ENCODE data around the gene ITGAE.
"Not testable (repeated sequence)": the region's sequence is repeated elsewhere in the genome, so short reads cannot be mapped to it uniquely, and the experiment has no call there.

The ITGAE gene

DNA sequence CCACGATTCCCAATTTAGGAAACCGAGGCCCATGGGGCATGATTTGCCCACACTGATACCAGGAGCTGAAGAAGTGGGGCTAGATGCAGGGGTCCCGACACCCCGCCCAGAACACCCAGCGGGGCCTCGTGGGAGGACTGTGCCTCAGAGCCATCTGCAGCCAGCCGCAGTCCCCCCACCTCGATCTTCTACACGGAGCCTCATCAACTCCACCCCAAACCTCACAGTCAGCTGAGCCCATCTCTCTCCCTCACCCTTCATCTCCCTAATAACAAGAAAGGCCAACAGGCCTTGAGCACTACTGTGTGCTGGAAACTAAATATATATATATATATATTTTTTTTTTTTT is 4.2 kb downstream of the ITGAE start:
- DNase-seq (ENCODE audit: low read depth in 1 of 2, low spot score in 1 of 2), result no peak
- in situ Hi-C loops (cut with HindIII; ENCODE audit: low pct_unique_long_range_greater_than_20kb, low sequenced_read_pairs), result no loop called here
- no peak for TF ChIP-seq JUND (IDR thresholded peaks at IDR 0.05; ENCODE audit: low read depth)

DNA sequence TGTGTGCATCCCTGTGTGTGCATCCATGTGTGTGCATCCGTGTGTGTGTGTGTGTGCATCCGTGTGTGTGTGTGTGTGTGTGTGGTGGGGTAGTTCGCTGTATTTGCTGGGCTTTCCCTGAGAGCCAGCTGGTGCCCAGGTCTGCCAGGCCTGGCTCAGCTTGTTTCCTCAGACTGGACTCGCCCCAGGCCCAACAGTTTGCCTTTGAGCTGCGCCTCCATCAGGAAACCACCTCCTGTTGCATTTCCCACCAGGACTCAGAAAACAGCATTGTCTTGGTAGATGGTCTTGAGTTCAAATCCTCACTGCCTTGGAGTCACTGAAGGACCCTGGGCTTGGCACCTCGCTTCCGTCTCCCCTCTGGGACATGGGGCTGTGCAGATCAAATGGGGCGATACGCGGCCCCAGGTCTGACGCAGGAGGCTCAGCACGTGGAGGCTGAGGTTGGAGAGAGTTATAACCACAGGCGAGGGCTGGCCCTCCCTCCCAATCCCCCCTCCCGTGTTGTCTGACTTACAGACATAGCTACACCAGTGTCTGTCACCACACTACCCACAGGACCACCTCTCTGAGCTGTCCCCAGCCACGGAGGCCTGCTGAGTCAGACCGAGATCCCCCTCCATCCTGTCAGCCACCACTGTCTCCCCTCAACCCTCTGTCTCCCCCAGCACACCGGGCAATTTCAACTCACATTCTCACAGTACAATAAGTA is 4.7 kb downstream of the ITGAE start:
- no peak for TF ChIP-seq JUND (IDR thresholded peaks at IDR 0.05; ENCODE audit: low read depth)
- in situ Hi-C loops (cut with HindIII; ENCODE audit: low pct_unique_long_range_greater_than_20kb, low sequenced_read_pairs), result no loop called here
- DNase-seq (ENCODE audit: low read depth in 1 of 2, low spot score in 1 of 2), result no peak

DNA sequence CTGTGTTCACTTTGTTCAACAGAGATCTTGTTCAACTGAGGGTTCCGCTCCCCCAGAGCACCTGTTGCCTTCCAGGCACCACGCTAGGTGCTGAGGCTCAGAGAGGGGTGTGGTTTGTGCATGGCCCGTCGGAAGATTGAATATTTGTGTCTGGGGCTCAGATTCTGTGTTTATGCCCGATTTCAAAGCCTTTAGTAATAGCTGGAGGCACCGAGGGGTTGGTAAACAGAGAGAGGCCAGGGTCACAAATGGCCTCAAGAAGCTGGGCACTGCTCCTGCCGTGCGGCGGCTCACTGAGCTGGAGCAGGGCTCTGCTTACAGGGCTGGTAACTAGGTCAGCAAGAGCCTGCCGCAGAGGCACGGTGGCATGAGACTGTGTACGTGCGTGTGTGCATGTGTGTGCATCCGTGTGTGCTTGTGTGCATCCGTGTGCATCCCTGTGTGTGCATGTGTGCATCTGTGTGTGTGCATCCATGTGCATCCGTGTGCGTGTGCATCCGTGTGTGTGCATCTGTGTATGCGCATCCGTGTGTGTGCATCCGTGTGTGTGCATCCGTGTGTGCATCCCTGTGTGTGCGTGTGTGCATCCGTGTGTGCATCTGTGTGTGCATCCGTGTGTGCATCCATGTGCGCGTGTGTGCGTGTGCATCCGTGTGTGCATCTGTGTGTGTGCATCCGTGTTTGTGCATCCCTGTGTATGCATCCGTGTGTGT is 5.4 kb downstream of the ITGAE start:
- DNase-seq (ENCODE audit: low read depth in 1 of 2, low spot score in 1 of 2), result no peak
- no peak for TF ChIP-seq JUND (IDR thresholded peaks at IDR 0.05; ENCODE audit: low read depth)
- in situ Hi-C loops (cut with HindIII; ENCODE audit: low pct_unique_long_range_greater_than_20kb, low sequenced_read_pairs), result no loop called here

DNA sequence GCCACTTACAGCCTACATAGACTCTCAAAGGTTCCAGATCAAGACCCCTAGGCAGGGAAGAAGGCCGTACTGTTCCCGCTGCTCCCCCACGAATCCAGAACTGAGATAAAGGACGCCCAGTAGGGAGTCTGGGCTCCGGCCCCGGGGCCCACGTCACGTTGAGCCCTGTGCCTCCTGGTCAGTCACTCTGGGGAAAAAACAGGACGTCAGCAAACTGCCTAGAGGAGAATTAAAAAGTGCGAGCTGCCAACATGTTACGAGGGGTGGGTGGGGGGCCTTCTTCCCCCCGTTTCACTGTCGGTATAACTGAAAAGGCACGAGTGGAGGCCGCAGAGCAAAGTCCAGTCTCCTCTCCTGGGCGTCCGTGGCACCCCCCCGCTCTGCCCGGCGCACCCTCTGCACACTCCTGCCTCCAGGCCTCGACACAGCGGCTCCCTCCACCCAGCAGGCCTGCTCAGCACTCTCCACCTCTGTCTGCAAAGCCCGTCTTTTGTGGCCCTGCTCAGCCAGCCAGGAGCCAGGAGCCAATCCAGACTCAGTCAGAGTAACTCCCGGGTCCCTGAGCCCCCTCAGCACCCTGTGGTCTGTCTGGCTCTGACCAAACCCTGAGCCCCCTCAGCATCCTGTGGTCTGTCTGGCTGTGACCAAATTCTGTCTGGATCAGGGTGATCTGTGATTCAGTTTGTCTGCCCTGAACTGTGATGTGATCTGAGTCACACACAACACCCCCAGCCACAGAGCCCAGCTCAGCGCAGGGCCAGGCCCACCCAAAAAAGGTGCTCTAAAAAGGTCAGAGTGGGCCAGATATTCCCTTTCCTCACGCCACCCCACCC is 6.2 kb downstream of the ITGAE start:
- in situ Hi-C loops (cut with HindIII; ENCODE audit: low pct_unique_long_range_greater_than_20kb, low sequenced_read_pairs), result no loop called here
- TF ChIP-seq JUND (IDR thresholded peaks at IDR 0.05; ENCODE audit: low read depth), result no peak
- DNase-seq (ENCODE audit: low read depth in 1 of 2, low spot score in 1 of 2), result no peak

DNA sequence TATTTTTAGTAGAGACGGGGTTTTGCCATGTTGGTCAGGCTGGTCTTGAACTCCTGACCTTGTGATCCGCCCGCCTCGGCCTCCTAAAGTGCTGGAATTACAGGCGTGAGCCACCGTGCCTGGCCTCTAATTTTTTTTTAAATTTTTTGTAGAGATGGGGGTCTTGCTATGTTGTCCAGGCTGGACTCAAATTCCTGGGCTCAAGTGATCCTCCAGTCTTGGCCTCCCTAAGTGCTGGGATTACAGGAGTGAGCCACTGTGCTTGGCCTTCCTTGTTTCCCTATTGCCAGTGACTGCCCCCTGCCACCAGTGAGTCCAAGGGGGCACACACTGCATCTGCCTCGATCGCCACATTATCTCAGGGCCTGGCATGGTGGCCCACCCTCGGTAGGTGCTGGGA is 6.8 kb downstream of the ITGAE start:
- in situ Hi-C loops (cut with HindIII; ENCODE audit: low pct_unique_long_range_greater_than_20kb, low sequenced_read_pairs); DNase-seq (ENCODE audit: low read depth in 1 of 2, low spot score in 1 of 2): not testable (repeated sequence)

DNA sequence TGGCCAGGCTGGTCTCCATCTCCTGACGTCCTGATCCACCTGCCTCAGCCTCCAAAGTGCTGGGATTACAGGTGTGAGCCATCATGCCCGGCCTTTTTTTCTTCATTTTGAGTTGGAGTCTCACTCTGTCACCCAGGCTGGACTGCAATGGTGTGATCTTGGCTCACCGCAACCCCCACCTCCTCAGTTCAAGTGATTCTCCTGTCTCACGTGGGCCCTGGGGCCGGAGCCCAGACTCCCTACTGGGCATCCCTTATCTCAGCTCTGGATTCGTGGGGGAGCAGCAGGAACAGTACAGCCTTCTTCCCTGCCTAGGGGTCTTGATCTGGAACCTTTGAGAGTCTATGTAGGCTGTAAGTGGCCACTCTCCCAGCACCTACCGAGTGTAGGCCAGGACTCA is 7.7 kb downstream of the ITGAE start:
- in situ Hi-C loops (cut with HindIII; ENCODE audit: low pct_unique_long_range_greater_than_20kb, low sequenced_read_pairs); DNase-seq (ENCODE audit: low read depth in 1 of 2, low spot score in 1 of 2): not testable (repeated sequence)

DNA sequence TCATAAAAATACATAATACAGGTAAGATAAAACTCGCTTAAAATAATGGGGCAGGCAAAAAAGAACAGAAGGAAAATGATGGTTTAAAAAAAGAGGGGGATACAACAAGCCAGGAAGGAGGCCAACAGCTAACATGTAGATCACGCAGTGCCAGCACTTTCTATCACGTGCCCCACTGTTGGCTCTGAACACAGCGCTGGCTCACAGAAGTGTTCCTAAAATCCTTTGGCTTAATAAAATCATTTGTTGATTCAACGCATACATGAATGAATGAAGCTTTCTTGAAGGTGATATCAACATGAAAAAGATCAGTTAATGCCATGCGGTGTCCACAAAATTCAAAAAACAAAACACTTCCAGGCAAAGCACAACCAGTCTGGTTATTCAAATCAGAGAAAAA is 8.5 kb downstream of the ITGAE start:
- in situ Hi-C loops (cut with HindIII; ENCODE audit: low pct_unique_long_range_greater_than_20kb, low sequenced_read_pairs), result no loop called here
- no peak for DNase-seq (ENCODE audit: low read depth in 1 of 2, low spot score in 1 of 2)
- no peak for TF ChIP-seq JUND (IDR thresholded peaks at IDR 0.05; ENCODE audit: low read depth)

DNA sequence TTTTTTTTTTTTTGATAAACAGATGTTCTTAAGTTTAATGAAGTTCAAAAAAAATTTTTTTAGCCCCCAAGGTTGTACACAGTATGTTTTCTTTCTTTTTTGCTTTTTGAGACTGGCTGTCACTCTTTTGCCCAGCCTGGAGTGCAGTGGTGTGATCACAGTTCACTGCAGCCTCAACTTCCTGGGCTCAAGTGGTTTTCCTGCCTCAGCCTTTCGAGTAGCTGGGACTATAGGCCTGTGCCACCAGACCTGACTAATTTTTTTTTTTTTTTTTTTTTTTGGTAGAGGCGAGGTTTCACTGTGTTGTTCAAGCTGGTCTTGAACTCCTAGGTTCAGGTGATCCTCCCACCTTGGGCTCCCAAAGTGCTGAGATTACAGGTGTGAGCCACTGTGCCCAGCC is 12.8 kb downstream of the ITGAE start:
- no peak for TF ChIP-seq JUND (IDR thresholded peaks at IDR 0.05; ENCODE audit: low read depth)
- no peak for DNase-seq (ENCODE audit: low read depth in 1 of 2, low spot score in 1 of 2)
- in situ Hi-C loops (cut with HindIII; ENCODE audit: low pct_unique_long_range_greater_than_20kb, low sequenced_read_pairs), result no loop called here

DNA sequence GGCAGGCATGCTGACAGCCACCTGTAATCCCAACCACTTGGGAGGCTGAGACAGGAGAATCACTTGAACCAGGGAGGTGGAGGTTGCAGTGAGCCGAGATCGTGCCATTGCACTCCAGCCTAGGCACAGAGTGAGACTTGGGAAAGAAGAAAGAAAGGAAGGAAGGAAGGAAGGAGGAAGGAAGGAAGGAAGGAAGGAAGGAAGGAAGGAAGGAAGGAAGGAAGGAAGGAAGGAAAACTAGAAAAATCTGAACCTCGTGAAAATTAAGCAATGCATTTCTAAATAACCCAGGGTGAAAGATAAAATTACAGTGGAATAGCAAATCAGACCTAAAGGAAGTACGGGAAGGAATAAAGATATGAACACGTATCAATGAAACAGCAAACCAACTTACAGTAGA is 15.7 kb downstream of the ITGAE start:
- DNase-seq (ENCODE audit: low read depth in 1 of 2, low spot score in 1 of 2); in situ Hi-C loops (cut with HindIII; ENCODE audit: low pct_unique_long_range_greater_than_20kb, low sequenced_read_pairs): not testable (repeated sequence)

DNA sequence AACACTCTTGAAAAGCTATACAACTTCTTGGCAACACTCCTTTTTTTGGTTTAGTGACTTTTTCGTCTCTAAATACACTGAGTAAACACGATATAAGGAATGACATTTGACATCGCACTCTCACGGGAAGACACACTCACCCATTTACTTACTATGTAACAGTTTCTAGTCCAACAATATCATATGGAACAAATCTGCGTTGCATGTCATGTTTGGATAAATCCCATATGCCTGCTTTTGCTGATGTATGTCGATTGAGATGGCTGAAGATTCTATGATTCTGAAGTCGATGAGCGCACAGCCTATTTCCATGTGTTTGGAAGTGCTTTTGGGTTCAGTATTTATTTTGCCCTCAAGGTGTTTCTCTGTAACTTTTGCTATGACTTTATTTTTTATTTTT is 18.2 kb downstream of the ITGAE start:
- DNase-seq (ENCODE audit: low read depth in 1 of 2, low spot score in 1 of 2), result no peak
- in situ Hi-C loops (cut with HindIII; ENCODE audit: low pct_unique_long_range_greater_than_20kb, low sequenced_read_pairs), result no loop called here
- no peak for TF ChIP-seq JUND (IDR thresholded peaks at IDR 0.05; ENCODE audit: low read depth)

DNA sequence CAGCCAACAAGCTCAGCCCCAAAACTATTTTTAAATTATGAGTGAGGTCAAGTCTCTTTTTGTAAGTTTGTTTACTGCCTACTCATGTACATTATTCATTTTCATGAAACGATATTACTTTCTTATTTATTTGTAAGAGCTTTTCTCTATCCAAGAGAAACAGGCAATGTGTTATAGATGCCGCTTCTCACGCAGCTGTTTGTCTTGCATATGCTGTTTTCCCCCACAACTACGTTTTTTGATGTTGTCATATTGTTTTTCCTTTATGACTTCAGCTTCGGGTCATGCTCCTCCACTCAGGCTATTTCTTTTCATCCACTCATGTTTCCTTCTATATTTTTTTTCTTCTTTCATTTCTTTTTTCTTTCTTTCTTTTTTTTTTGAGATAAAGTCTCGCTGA is 20.0 kb downstream of the ITGAE start:
- TF ChIP-seq JUND (IDR thresholded peaks at IDR 0.05; ENCODE audit: low read depth), result no peak
- in situ Hi-C loops (cut with HindIII; ENCODE audit: low pct_unique_long_range_greater_than_20kb, low sequenced_read_pairs), result no loop called here
- no peak for DNase-seq (ENCODE audit: low read depth in 1 of 2, low spot score in 1 of 2)

DNA sequence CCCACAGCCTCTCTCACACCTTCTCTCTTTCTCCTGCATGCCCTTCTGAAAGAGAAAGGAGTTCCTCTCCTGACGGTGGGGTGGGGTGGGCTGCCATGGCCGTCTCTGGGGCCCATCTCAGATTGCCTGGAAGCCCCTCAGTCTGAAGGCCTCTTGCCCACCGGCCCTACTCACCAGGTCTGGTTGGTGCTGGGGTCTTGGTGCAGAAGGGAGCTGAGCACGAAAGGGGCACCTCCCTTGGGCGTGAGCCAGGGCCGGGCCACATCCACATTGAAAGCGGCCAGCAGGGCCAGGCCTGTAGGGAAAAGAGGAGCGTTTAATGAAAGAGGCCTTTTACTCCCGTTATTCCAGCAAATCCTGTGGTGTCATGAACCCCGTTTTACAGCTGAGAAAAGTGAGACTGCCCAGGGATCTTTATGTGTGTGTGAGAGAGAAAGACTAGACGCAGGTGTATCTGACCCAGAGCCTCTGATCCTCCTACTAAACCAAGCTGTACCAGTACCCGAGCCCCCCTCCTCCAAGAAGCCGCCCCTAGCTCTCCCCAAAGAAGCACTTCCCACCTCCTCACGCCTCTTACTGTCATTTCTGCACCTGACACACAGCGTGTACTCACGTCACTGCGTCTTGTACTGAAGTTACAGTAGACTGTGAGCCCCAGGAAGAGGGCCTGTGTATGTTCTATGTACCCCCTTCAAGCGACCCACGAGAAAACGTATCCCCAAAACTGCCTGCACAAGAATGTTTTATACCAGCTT is 23.4 kb downstream of the ITGAE start:
- in situ Hi-C loops (cut with HindIII; ENCODE audit: low pct_unique_long_range_greater_than_20kb, low sequenced_read_pairs), result no loop called here
- no peak for DNase-seq (ENCODE audit: low read depth in 1 of 2, low spot score in 1 of 2)
- TF ChIP-seq JUND (IDR thresholded peaks at IDR 0.05; ENCODE audit: low read depth), result no peak

DNA sequence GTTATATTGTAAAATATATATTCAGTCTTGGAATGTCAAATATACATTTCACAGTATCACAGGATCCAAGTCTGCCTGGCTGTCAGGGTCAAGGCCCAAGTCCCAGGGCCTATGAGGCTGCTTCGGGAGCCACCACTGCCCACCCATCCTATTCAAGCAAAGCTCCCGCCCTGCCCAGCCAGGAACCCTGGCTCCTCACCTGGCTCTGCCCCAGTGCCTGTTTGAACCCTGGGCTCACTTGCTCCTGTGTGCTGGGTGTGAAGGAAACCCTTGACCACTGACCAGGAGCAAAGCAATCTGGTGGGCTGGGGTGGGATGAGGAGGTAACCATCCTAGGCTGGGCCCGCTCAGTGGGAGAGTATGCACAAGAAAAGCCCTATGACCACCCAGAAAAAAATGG is 27.0 kb downstream of the ITGAE start:
- in situ Hi-C loops (cut with HindIII; ENCODE audit: low pct_unique_long_range_greater_than_20kb, low sequenced_read_pairs), result no loop called here
- no peak for TF ChIP-seq JUND (IDR thresholded peaks at IDR 0.05; ENCODE audit: low read depth)
- no peak for DNase-seq (ENCODE audit: low read depth in 1 of 2, low spot score in 1 of 2)
